CD4-positive, alpha-beta memory T cell (primary cell): Measurements from ENCODE around the gene UBE2E2. TPM values are rescaled to one million over a fixed set of nuclear protein-coding genes. Genes with fewer than 3 reads are reported as not detected.

Source experiments
- CTCF ChIA-PET: fragments of 350-600 bp; sonication (Branson Sonifier 250); formaldehyde crosslinking; loops from one replicate; lab custom pipeline; 2021; ENCODE audit warnings: inconsistent platforms; ENCODE audit not compliant: partially characterized antibody; lab: Charles Lee
- POLR2A ChIA-PET: fragments of 350-600 bp; sonication (Branson Sonifier 250); formaldehyde crosslinking; loops from one replicate; lab custom pipeline; 2021; ENCODE audit not compliant: partially characterized antibody; lab: Charles Lee
- DNase-seq, 5 donors: peaks; one replicate each; pipeline versions ENCODE4 v3.0.0 to v3.0.0-alpha.2; 2020 to 2022; ENCODE audit warnings: mixed read lengths in 1 of 5
- H3K27ac ChIP-seq: one replicate; pipeline ENCODE4 v1.7.0; 2013; ENCODE audit warnings: low read depth, low read length
- H3K27me3 ChIP-seq: 2 replicates; pipeline ENCODE4 v1.7.0; 2013; ENCODE audit warnings: mild to moderate bottlenecking, low read length, moderate library complexity; ENCODE audit not compliant: insufficient read depth
- H3K36me3 ChIP-seq: 2 replicates; pipeline ENCODE4 v1.7.0; 2013; ENCODE audit warnings: mild to moderate bottlenecking, low read length, moderate library complexity; ENCODE audit not compliant: insufficient read depth
- H3K4me1 ChIP-seq: 2 replicates; pipeline ENCODE4 v1.7.0; 2013; ENCODE audit warnings: mild to moderate bottlenecking, low read length, moderate library complexity; ENCODE audit not compliant: insufficient read depth
- H3K4me3 ChIP-seq, 2 donors: one replicate each; pipeline ENCODE4 v1.7.0; 2013; ENCODE audit warnings: low read length in 2 of 2, mild to moderate bottlenecking in 1 of 2
- H3K9me3 ChIP-seq, 2 donors: one replicate each; pipeline ENCODE4 v1.7.0; 2013; ENCODE audit warnings: low read length in 2 of 2, control low read depth in 1 of 2; ENCODE audit not compliant: control insufficient read depth in 1 of 2
- H3K27ac Mint-ChIP-seq, 7 donors: one replicate each; pipeline ENCODE4 v1.8.0; 2020 to 2021; ENCODE audit warnings: mixed read lengths in 7 of 7, mild to moderate bottlenecking in 6 of 7, inconsistent platforms in 3 of 7, moderate library complexity in 3 of 7
- H3K27me3 Mint-ChIP-seq, 2 donors: one replicate each; pipeline ENCODE4 v1.8.0; 2020 to 2021; ENCODE audit warnings: mixed read lengths in 2 of 2
- H3K36me3 Mint-ChIP-seq, 2 donors: one replicate each; pipeline ENCODE4 v1.8.0; 2020 to 2021; ENCODE audit warnings: mixed read lengths in 2 of 2, inconsistent platforms in 1 of 2, mild to moderate bottlenecking in 1 of 2
- H3K4me1 Mint-ChIP-seq, 4 donors: one replicate each; pipeline ENCODE4 v1.8.0; 2020 to 2021; ENCODE audit warnings: mixed read lengths in 4 of 4, mild to moderate bottlenecking in 1 of 4
- H3K4me3 Mint-ChIP-seq, 8 donors: one replicate each; pipeline ENCODE4 v1.8.0; 2020 to 2021; ENCODE audit warnings: mixed read lengths in 8 of 8, mild to moderate bottlenecking in 7 of 8, moderate library complexity in 6 of 8, inconsistent platforms in 3 of 8
- H3K9me3 Mint-ChIP-seq, 8 donors: one replicate each; pipeline ENCODE4 v1.8.0; 2020 to 2021; ENCODE audit warnings: mixed read lengths in 8 of 8, mild to moderate bottlenecking in 5 of 8, inconsistent platforms in 3 of 8, moderate library complexity in 1 of 8
- intact Hi-C: fragments of 100-400 bp; cut with micrococcal nuclease; formaldehyde crosslinking; loops from one replicate; pipeline ENCODE4 v1.15.1; 2023
- polyA plus RNA-seq, 2 donors: library from polyadenylated mRNA; unstranded; fragments of 300-500 nt; fragmentation: Illumina TruSeq; gene quantifications; one replicate each; pipeline ENCODE4 v1.2.3, GENCODE V29; 2021
- total RNA-seq, 2 experiments: library from RNA; stranded (reverse); gene quantifications; one replicate each; pipeline ENCODE4 v1.2.3, GENCODE V29; 2021

The UBE2E2 gene
- total and polyA plus RNA-seq, 4 experiments from 2014 or later = 1.3 to 4.7 (median 3.1) TPM

DNA sequence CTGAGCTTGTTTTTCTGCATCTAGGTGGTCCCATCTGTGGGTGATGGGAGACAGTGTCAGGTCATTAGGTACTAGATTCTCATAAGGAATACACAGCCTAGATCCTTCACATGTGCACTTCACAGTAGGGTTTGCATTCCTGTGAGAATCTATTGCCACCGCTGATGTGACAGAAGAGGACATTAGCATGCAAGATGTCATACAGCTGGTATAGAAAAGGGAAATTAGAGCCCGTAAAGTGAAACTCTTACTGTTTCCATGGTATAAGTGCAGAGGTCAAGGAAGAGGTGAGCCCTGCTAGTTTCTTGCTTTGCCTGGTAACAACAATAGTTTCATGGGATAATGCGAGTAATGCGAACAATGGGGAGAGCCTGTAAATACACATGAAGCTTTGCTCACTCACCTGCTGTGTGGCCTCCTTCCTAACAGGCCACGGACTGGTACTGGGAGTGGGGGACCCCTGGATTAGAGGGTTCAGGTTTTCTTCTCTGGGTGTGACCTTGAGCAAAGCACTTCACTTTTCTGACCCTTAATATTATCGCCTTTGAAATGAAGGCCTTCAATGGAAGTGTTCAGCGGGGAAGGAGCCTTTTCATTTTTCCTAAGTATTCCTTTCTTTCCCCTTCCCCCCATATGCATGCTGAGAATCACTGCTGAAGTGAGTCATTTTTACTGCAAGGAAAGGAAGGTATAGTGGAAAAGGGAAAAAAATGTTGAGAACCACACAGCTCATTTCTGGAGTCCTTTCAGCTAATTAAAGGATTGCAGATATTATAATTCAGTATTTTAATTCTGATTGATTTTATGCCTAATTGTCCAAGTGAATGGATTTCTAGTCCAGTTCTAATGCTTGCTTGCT lies 286.4 kb downstream of the UBE2E2 start:
- no peaks in the 10 kb centered on the region for H3K27me3 Mint-ChIP-seq
- no peak overlapping the region for H3K27ac Mint-ChIP-seq
- no peaks in the 10 kb centered on the region for H3K27me3 ChIP-seq
- no peaks in the 10 kb centered on the region for H3K4me1 Mint-ChIP-seq
- CTCF ChIA-PET = interaction anchor here (0.6 kb wide), 1 partner anchor 95 kb away, joined by 3 read pairs; no protein-coding TSS in a partner anchor
- POLR2A ChIA-PET = no interaction called here
- no peaks in the 10 kb centered on the region for H3K36me3 Mint-ChIP-seq
- no peak overlapping the region for H3K4me3 Mint-ChIP-seq
- no peaks in the 10 kb centered on the region for H3K36me3 ChIP-seq
- no peak for DNase-seq
- no peak overlapping the region for H3K4me3 ChIP-seq
- H3K9me3 Mint-ChIP-seq = peaks cover under 1 to 12% (median 6%) of the 10 kb centered on the region in 8 donors
- no peak overlapping the region for H3K27ac ChIP-seq
- no peaks in the 10 kb centered on the region for H3K9me3 ChIP-seq
- intact Hi-C loops = no loop called here
- H3K4me1 ChIP-seq = no peaks in the 10 kb centered on the region

DNA sequence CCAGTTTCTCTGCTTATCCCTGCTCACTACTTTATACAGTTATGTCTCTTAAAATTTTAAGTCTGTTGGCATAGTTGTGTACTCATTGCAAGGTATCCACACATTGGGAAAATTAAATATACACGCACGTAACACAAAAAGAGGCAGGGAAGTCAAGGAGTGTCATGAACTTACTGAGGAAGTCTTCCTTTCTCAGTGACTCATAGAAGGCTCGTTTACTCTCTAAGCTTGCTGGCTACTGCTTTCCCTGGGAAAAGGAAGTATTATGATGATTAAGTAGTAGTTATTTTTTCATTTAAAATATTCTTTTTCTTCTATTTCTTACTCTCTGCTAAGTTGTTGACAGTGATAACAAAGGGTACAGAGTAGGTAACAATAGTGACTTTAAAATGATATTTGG lies 287.3 kb downstream of the UBE2E2 start:
- Mint-ChIP-seq H3K4me3 (no peak overlapping the region), H3K9me3 (peaks cover 0 to 6% (median 5%) of the 10 kb centered on the region in 8 donors), H3K36me3 (no peaks in the 10 kb centered on the region), H3K4me1 (no peaks in the 10 kb centered on the region), H3K27ac (no peak overlapping the region), H3K27me3 (peaks cover 0 to 1% of the 10 kb centered on the region in 2 donors)
- H3K36me3 ChIP-seq = no peaks in the 10 kb centered on the region
- H3K27ac ChIP-seq = no peak overlapping the region
- no peaks in the 10 kb centered on the region for H3K4me1 ChIP-seq
- ChIA-PET POLR2A (no interaction called here), CTCF (no interaction called here)
- intact Hi-C loops = no loop called here
- no peaks in the 10 kb centered on the region for H3K9me3 ChIP-seq
- H3K4me3 ChIP-seq = no peak overlapping the region
- no peaks in the 10 kb centered on the region for H3K27me3 ChIP-seq
- no peak for DNase-seq

DNA sequence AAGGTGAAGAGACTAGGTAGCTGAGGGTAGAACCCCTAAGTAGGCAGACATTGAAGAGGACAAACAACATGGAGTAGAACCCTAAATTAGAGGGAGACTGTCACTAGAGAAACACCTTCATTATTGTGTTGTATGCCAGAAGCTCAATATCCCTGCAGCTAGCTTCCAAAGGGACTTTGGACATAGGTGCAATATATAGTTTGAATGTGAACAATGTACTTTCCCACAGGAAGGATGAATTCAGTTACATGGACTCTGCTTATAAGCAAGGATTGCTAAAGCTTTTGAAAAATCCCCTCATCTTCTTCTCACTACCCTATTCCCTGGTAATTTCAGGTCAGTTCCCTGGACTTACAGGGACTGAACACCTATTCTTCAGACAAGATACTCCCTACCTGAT lies 288.9 kb downstream of the UBE2E2 start:
- Histone ChIP-seq H3K4me1 (no peaks in the 10 kb centered on the region), H3K4me3 (no peak overlapping the region), H3K27ac (no peak overlapping the region), H3K36me3 (no peaks in the 10 kb centered on the region), H3K9me3 (no peaks in the 10 kb centered on the region), H3K27me3 (no peaks in the 10 kb centered on the region)
- Mint-ChIP-seq H3K9me3 (peaks cover 0 to 2% (median 0%) of the 10 kb centered on the region in 8 donors), H3K27me3 (peaks cover 0 to 2% of the 10 kb centered on the region in 2 donors), H3K4me3 (no peak overlapping the region), H3K36me3 (no peaks in the 10 kb centered on the region), H3K27ac (no peak overlapping the region), H3K4me1 (no peaks in the 10 kb centered on the region)
- CTCF ChIA-PET = no interaction called here
- DNase-seq = no peak
- POLR2A ChIA-PET = no interaction called here
- intact Hi-C loops = no loop called here

GRCh38 chr3:23493889-23494288 lies 290.8 kb downstream of the UBE2E2 start:
- Mint-ChIP-seq H3K27me3 (peaks cover 0 to 2% of the 10 kb centered on the region in 2 donors), H3K27ac (no peak overlapping the region), H3K4me1 (no peaks in the 10 kb centered on the region), H3K4me3 (no peak overlapping the region), H3K36me3 (no peaks in the 10 kb centered on the region), H3K9me3 (peaks cover 0 to 2% (median 0%) of the 10 kb centered on the region in 8 donors)
- Histone ChIP-seq H3K27ac (no peak overlapping the region), H3K9me3 (no peaks in the 10 kb centered on the region), H3K4me1 (no peaks in the 10 kb centered on the region), H3K27me3 (no peaks in the 10 kb centered on the region), H3K36me3 (no peaks in the 10 kb centered on the region), H3K4me3 (no peak overlapping the region)
- DNase-seq = no peak
- ChIA-PET CTCF (no interaction called here), POLR2A (no interaction called here)
- intact Hi-C loops = no loop called here

DNA sequence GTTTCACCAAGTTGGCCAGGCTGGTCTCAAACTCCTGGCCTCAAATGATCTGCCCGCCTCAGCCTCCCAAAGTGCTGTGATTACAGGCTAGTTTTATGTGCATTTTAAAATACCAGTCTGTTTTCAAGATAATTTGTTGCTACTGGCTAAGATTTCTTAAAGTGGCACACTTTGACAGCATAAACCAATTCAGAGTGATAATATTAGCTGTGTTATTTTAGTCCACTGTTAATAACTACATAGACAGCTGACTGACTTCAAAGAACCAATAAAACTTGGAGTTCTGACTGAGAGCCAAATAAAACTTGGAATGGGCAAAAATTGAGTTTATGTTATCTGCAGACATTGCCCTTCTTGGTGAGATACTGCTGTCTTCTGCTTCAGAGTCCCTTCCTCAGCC lies 291.8 kb downstream of the UBE2E2 start:
- ChIA-PET POLR2A (no interaction called here), CTCF (no interaction called here)
- no peaks in the 10 kb centered on the region for H3K36me3 Mint-ChIP-seq
- no peak overlapping the region for H3K4me3 Mint-ChIP-seq
- no peaks in the 10 kb centered on the region for H3K27me3 ChIP-seq
- H3K36me3 ChIP-seq = no peaks in the 10 kb centered on the region
- H3K4me1 Mint-ChIP-seq = no peaks in the 10 kb centered on the region
- H3K27ac Mint-ChIP-seq = no peak overlapping the region
- H3K27me3 Mint-ChIP-seq = peaks cover 0 to 2% of the 10 kb centered on the region in 2 donors
- DNase-seq = no peak
- no peak overlapping the region for H3K4me3 ChIP-seq
- no peaks in the 10 kb centered on the region for H3K9me3 ChIP-seq
- intact Hi-C loops = no loop called here
- H3K27ac ChIP-seq = no peak overlapping the region
- no peaks in the 10 kb centered on the region for H3K4me1 ChIP-seq
- H3K9me3 Mint-ChIP-seq = peaks cover 0 to 2% (median 0%) of the 10 kb centered on the region in 8 donors

GRCh38 chr3:23495507-23495906 lies 292.4 kb downstream of the UBE2E2 start:
- no peaks in the 10 kb centered on the region for H3K36me3 Mint-ChIP-seq
- H3K27me3 ChIP-seq = no peaks in the 10 kb centered on the region
- intact Hi-C loops = no loop called here
- H3K9me3 Mint-ChIP-seq = peaks cover 0 to 2% (median 0%) of the 10 kb centered on the region in 8 donors
- H3K4me3 ChIP-seq = no peak overlapping the region
- no peak for DNase-seq
- no peaks in the 10 kb centered on the region for H3K4me1 ChIP-seq
- H3K27ac Mint-ChIP-seq = no peak overlapping the region
- no peaks in the 10 kb centered on the region for H3K36me3 ChIP-seq
- ChIA-PET CTCF (no interaction called here), POLR2A (no interaction called here)
- H3K9me3 ChIP-seq = no peaks in the 10 kb centered on the region
- no peak overlapping the region for H3K27ac ChIP-seq
- no peak overlapping the region for H3K4me3 Mint-ChIP-seq
- peaks cover 0 to 2% of the 10 kb centered on the region in 2 donors for H3K27me3 Mint-ChIP-seq
- H3K4me1 Mint-ChIP-seq = no peaks in the 10 kb centered on the region

DNA sequence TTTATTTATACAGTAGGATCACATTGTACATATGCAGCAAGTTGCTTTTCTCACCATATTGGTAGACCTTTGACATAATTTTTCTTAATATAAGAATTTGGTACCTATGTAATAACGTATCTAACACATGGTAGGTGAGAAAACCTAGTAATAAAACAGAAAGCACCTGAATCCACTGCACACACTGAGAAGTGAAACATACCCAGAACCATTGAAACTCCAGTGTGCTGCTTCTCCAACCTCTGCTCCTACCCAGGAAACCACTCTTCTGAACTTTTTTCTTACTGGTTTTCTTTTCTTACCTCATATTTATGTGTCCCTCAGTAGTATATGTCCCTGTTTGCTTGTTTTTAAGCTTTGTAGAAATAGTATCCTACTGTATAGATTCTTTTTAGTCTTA lies 293.0 kb downstream of the UBE2E2 start:
- ChIA-PET POLR2A (no interaction called here), CTCF (no interaction called here)
- no peaks in the 10 kb centered on the region for H3K36me3 Mint-ChIP-seq
- no peak overlapping the region for H3K4me3 Mint-ChIP-seq
- intact Hi-C loops = no loop called here
- Histone ChIP-seq H3K27ac (no peak overlapping the region), H3K4me1 (no peaks in the 10 kb centered on the region), H3K9me3 (no peaks in the 10 kb centered on the region), H3K27me3 (no peaks in the 10 kb centered on the region), H3K4me3 (no peak overlapping the region), H3K36me3 (no peaks in the 10 kb centered on the region)
- no peaks in the 10 kb centered on the region for H3K4me1 Mint-ChIP-seq
- H3K9me3 Mint-ChIP-seq = peaks cover 0 to 2% (median 0%) of the 10 kb centered on the region in 8 donors
- peaks cover 0 to 2% of the 10 kb centered on the region in 2 donors for H3K27me3 Mint-ChIP-seq
- no peak for DNase-seq
- H3K27ac Mint-ChIP-seq = no peak overlapping the region
